HG03571 (cell line): ENCODE measurements around the gene ULK3.
A peak's percentile ranks its signal among the peaks of the same experiment; 100 is the strongest.

ENCODE experiments used
- ATAC-seq: cut with Tn5 transposase; IDR thresholded peaks from one replicate; pipeline ENCODE4 v1.9.1; 2021; ENCODE audit not compliant: unreplicated experiment

Gene ULK3

DNA sequence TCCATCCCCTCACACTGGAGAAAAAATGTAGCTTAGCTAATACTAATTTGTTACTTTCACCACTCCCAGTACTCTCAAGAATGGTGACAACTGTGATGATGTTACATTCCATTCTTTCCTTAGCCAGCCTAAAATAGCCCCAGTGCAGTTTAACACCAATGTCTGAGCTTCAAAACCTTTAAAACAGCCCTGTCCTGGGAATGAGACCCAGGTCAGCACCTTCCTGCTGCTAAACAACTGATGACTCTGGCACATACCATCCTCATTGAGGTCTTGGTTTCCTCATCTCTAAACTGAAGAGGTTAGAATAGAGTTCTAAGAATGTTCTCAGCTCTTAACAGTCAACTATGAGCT, 26.4 kb upstream of the ULK3 start:
- ATAC-seq: no peak

- no peak for ATAC-seq
Measured at GRCh38 chr15:74868059-74868458, 25.1 kb upstream of the ULK3 start.

- no peak for ATAC-seq
Measured at GRCh38 chr15:74867466-74868038, 24.6 kb upstream of the ULK3 start.

DNA sequence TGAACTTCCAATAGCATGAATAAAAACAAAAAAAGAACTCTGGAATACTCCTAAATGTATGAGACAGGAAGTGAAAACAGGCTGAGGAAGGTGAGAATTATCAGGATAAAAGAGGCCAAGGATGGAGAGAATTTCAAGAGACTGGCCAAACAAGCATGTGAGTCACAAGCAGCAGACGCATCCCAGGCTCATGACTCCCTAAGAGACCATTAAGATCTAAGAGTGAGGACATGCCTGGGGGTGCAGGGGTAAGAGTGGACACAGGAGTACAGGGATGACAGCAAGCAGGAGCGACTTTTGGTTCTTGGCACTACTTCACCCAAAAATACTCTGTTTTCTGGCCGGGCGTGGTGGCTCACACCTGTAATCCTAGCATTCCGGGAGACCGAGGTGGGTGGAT, 23.1 kb upstream of the ULK3 start:
- ATAC-seq: no peak

- no peak for ATAC-seq
Measured at GRCh38 chr15:74865316-74865715, 22.4 kb upstream of the ULK3 start.

DNA sequence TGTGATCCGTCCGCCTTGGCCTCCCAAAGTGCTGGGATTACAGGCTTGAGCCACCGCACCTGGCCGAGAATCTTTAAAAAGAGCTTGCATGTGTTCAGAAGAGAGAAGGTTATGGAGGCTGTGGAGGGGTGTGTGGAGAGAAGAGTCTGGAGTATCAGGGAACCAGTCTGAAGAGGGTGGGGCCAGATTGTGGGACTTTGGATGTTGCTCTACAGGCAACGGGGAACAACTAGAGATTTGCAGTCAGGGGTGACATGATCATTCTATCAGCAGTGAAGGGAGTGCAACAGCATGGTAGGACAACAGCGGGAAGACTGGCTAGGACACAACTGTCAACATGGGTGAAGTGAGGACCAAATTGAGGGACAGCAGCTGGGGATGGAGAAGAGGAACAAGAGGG, 21.3 kb upstream of the ULK3 start:
- no peak for ATAC-seq

DNA sequence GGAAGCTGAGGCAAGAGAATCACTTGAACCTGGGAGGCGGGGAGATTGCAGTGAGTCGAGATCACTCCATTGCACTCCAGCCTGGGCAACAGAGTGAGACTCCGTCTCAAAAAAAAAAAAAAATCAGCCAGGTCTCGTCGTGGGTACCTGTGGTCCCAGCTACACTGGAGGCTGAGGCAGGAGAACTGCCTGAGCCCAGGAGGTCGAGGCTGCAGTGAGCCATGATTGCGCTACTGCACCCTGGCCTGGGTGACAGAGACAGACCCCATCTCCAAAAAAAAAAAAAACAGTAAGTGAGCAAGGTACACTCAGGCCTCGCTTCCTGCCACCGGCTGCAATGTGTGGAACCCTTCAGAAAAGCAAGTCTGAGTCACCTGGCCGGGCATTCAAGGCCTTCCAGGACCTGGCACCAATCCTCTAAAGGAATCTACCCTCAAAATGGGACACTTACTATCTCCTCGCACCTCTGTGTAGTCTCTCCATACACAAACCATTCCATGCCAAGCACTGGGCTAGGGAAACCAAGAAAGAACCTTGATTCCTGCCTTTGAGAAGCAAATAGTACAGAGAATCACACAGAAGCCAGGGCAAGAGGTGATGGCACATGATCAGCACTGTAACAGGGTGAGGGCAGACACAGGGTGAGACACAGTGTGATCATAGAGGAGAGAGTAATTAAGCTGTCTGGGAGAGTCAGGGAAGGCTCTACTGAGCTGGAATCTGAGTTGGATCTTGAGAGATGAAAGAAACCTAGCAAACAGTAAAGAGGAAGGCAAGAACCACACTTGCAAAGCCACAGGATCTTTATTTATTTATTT, 20.5 kb upstream of the ULK3 start:
- no peak for ATAC-seq

DNA sequence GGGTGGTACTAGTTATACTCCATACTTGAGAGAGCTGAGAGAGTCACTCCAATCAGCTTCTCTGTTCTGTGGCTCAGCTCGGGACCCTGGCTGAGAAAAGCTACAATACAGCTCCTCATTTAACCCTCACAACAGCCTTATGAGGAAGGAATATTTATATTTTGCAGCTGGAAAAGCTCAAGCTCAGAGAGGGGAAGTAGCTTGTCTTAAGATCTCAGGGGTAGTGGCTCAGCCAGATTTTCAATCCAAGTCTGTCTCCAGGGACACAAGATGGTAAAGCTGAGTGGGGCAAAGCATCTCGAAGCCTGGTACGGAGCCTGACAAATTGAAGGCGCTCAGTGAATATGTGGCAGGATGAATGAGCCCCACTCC, 15.4 kb upstream of the ULK3 start:
- ATAC-seq: no peak

DNA sequence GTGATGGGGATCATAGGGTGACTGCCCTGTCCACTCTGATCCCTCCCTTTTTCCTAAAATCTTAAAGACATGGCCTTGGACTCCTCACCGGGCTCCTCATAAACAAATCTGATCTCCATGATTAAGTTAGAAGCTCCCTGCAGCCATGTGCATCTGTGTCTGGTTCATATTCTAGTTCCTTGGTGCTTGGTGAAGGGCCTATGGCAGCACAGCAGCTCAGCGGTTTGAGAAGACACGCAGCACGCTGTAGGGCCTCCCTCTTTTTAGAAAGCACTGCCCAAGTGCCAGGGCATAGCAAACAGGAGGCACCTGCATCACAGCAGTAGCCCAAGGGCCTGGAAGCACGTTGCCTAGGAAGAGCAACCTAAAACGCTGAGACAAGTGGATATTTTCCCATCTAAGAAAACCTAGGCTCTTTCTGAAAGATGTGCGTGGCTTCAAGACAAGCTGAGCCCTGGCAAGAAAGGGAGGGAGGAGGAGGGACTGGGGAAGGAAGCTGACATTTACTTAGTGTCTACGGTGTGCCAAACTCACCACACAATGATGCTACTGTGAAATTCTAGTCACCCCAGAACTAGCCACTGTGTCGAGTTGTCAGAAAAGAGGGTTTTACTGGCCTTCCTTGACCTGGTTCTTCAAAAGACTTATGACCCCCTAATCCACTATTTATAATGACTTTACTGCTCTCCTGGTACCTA, 14.9 kb upstream of the ULK3 start:
- no peak for ATAC-seq

GRCh38 chr15:74857082-74857655, 14.2 kb upstream of the ULK3 start:
- ATAC-seq: peak; percentile 90

- no peak for ATAC-seq
Measured at GRCh38 chr15:74856537-74856936, 13.6 kb upstream of the ULK3 start.

GRCh38 chr15:74855857-74856256, 12.9 kb upstream of the ULK3 start:
- ATAC-seq: no peak

GRCh38 chr15:74854453-74855022, 11.6 kb upstream of the ULK3 start:
- no peak for ATAC-seq

DNA sequence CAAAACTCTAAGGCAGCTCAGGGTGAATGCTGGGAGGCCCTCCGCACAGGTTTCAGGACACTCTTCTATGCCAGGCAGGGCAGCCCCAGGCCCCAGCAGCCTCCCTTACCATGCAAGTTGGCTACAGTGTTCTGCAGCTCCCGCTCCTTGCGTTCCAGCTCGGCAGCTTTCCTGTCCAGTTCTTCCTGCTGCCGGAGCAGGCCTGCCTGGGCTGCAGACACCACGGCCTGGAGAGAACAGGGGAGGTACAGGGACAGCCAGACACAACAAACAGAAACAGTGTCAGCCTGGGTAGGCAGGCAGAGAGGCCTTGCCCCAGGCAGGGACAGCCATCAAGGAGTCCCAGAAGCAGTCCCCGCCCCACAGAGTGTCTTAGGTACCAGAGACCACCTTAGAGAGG, 9.0 kb upstream of the ULK3 start:
- ATAC-seq: no peak

GRCh38 chr15:74850393-74850792, 7.4 kb upstream of the ULK3 start:
- no peak for ATAC-seq

- no peak for ATAC-seq
Measured at GRCh38 chr15:74847432-74847831, 4.5 kb upstream of the ULK3 start.

DNA sequence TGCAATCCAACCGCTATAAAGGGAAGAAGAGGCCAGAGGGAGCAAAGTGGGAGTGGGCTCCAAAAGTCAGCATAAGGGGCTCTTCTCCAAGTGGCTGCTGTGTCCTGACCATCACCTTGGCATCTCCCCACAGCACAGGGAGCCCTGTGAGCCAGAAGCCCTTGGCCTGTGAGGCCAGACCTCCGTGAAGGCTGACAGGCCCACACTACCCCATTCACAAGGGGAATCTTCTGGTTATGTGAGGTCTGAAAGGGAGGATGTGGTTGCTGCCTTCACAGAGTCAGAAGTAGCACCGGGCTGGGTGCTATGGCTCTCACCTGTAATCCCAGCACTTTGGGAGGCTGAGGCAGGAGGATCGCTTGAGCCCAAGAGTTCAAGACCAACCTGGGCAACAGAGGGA, 2.6 kb upstream of the ULK3 start:
- no peak for ATAC-seq

- no peak for ATAC-seq
Measured at GRCh38 chr15:74845208-74845568, 2.2 kb upstream of the ULK3 start.

GRCh38 chr15:74844319-74845207, 1.6 kb upstream of the ULK3 start:
- no peak for ATAC-seq

DNA sequence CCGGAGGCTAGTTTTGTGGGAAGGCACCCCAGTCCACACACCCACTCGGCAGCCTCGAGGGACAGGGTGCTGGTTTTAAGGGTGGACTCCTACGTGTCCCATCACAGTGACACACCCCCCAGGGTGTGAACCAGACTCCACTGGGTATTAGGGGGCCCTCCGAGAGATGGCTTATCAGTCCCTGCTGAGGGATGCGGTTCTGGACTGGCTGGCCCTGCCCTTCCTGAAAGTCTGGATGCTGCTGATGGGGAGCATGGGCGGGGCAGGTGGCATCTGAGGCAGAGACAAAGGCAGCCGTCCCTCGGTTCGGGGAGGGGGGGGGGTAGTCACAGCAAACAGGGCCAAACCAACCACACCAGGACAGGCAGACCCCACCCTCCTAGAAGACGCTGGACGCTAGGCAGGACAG, 939 bp upstream of the ULK3 start:
- no peak for ATAC-seq

GRCh38 chr15:74843445-74843828, 481 bp upstream of the ULK3 start:
- ATAC-seq: no peak
